Measurements from ENCODE around the gene SCN3B. TPM values are rescaled to one million over a fixed set of nuclear protein-coding genes. Genes with fewer than 3 reads are reported as not detected.

SCN3B gene
- total and polyA plus RNA-seq, 9 of the 15 experiments (the other 6 are each of a cell fraction or from before 2014, with no cell fraction given) = 0.01 to 0.15 (median 0.04) TPM; not detected in 6

- Histone ChIP-seq H3K27me3 (ENCODE audit: control insufficient read depth in 2 of 2, insufficient read depth in 2 of 2, low read length in 2 of 2) (peaks cover 4 to 53% of the 10 kb centered on the region in 2 experiments; a peak in 4 of 5 replicates), H3K4me3 (no peak overlapping the region), H2AFZ (ENCODE audit: low read depth, low read length) (no peak overlapping the region), H3K4me2 (ENCODE audit: insufficient read depth, low read length) (no peak overlapping the region), H3K9me1 (ENCODE audit: control insufficient read depth, insufficient read depth, low read length) (no peaks in the 10 kb centered on the region), H3K36me3 (ENCODE audit: control insufficient read depth, insufficient read depth, low read length) (no peaks in the 10 kb centered on the region), H4K20me1 (replicated peaks; ENCODE audit: control insufficient read depth, insufficient read depth, low read length) (no peaks in the 10 kb centered on the region; the same call in 1 of the 2 replicates), H3K4me1 (replicated peaks in 1 of 2; ENCODE audit: control insufficient read depth in 2 of 2, insufficient read depth in 2 of 2, low read length in 2 of 2) (no peaks in the 10 kb centered on the region), H3K9me3 (replicated peaks; ENCODE audit: control insufficient read depth, insufficient read depth, low read depth, low read length) (no peaks in the 10 kb centered on the region), H3K79me2 (ENCODE audit: control insufficient read depth, insufficient read depth, low read length) (no peaks in the 10 kb centered on the region), H3K9ac (ENCODE audit: insufficient read depth in 1 of 2, low read depth in 2 of 2, low read length in 2 of 2) (no peak overlapping the region), H3K27ac (ENCODE audit: extremely low read depth, low read depth, low read length) (no peak overlapping the region)
- no peak for ATAC-seq
- no peak for TF ChIP-seq PRPF4 (IDR thresholded peaks at IDR 0.05; ENCODE audit: insufficient read depth, low read depth, low read length, poor library complexity, severe bottlenecking)
- no peak for TF ChIP-seq ATF2 (CRISPR knock-in tag; IDR thresholded peaks at IDR 0.05)
- TF ChIP-seq BCOR (IDR thresholded peaks at IDR 0.05) = no peak
- TF ChIP-seq MTA1 (IDR thresholded peaks at IDR 0.05; ENCODE audit: borderline replicate concordance) = no peak
- TF ChIP-seq PURB (CRISPR knock-in tag; IDR thresholded peaks at IDR 0.05; ENCODE audit: low read depth) = no peak
- no peak for TF ChIP-seq SMARCA4 (IDR thresholded peaks at IDR 0.05)
- TF ChIP-seq GTF2B (IDR thresholded peaks at IDR 0.05; ENCODE audit: extremely low read depth, insufficient read length) = no peak
- TF ChIP-seq TBL1XR1 (IDR thresholded peaks at IDR 0.05; ENCODE audit: low read length in 2 of 2) = no peak
- no peak for TF ChIP-seq CBFA2T3 (IDR thresholded peaks at IDR 0.05)
- no peak for TF ChIP-seq RFX7 (CRISPR knock-in tag; IDR thresholded peaks at IDR 0.05)
- no peak for TF ChIP-seq SRF (CRISPR knock-in tag; IDR thresholded peaks at IDR 0.05)
- no peak for TF ChIP-seq PRDM10 (IDR thresholded peaks at IDR 0.05; ENCODE audit: partially characterized antibody)
- TF ChIP-seq XRCC3 (IDR thresholded peaks at IDR 0.05) = no peak
- TF ChIP-seq PTTG1 (tag; IDR thresholded peaks at IDR 0.05; ENCODE audit: low read depth) = no peak
- no peak for TF ChIP-seq KDM2B (CRISPR knock-in tag; IDR thresholded peaks at IDR 0.05)
- no peak for TF ChIP-seq ZNF512 (tag; IDR thresholded peaks at IDR 0.05)
- TF ChIP-seq TGIF2 (CRISPR knock-in tag; IDR thresholded peaks at IDR 0.05) = no peak
- TF ChIP-seq NR1H2 (CRISPR knock-in tag; IDR thresholded peaks at IDR 0.05) = no peak
- ChIA-PET CTCF (ENCODE audit: low intra/inter-chr PET ratio) (no interaction called here), POLR2A (interaction anchor here (0.6 to 0.7 kb wide), 2 partner anchors 17 to 1631 kb away, joined by 3 to 4 read pairs; no protein-coding TSS in a partner anchor)
- no peak for FAIRE-seq
- WGBS (ENCODE audit: insufficient coverage, low coverage, missing lambda C conversion rate) = 5% methylated on average over 6 of the region's 9 CpGs
- DNase-seq (ENCODE audit: extremely low read depth in 1 of 4, low spot score in 3 of 4) = no peak
- no TSS peak for BruUV-seq (replicated peaks)
- in situ Hi-C loops (cut with MboI) (no loop called here), intact Hi-C loops (cut with micrococcal nuclease) (no loop called here)
These were observed 46.1 kb downstream of the SCN3B start for GRCh38 chr11:123608371-123608770.
